Duodenal mucosa (tissue), 2 donors: ENCODE results near the gene EFNA2.

ENCODE experiments used
- H3K27ac ChIP-seq: one replicate; pipeline ENCODE4 v1.7.0; 2013; ENCODE audit warnings: low read depth, low read length
- H3K27me3 ChIP-seq, 2 donors: one replicate each; pipeline ENCODE4 v1.7.0; 2013; ENCODE audit warnings: low read length in 2 of 2, control low read depth in 1 of 2; ENCODE audit not compliant: insufficient read depth in 2 of 2, control insufficient read depth in 1 of 2
- H3K36me3 ChIP-seq, 2 donors: one replicate each; pipeline ENCODE4 v1.7.0; 2013; ENCODE audit warnings: low read length in 2 of 2, control low read depth in 1 of 2; ENCODE audit not compliant: insufficient read depth in 2 of 2, control insufficient read depth in 1 of 2
- H3K4me1 ChIP-seq, 2 donors: one replicate each; pipeline ENCODE4 v1.7.0; 2013; ENCODE audit warnings: low read length in 2 of 2, control low read depth in 1 of 2; ENCODE audit not compliant: insufficient read depth in 2 of 2, control insufficient read depth in 1 of 2
- H3K4me3 ChIP-seq, 2 donors: one replicate each; pipeline ENCODE4 v1.7.0; 2013; ENCODE audit warnings: low read length in 2 of 2, low read depth in 1 of 2
- H3K9ac ChIP-seq, 2 donors: one replicate each; pipeline ENCODE4 v1.7.0; 2013; ENCODE audit warnings: low read length in 2 of 2, low read depth in 1 of 2
- H3K9me3 ChIP-seq, 2 donors: one replicate each; pipeline ENCODE4 v1.7.0; 2013; ENCODE audit warnings: low read length in 2 of 2, control low read depth in 1 of 2; ENCODE audit not compliant: control insufficient read depth in 1 of 2

EFNA2 gene

GRCh38 chr19:1291761-1292418, 6.2 kb downstream of the EFNA2 start:
- H3K4me3 ChIP-seq = peak overlapping the region; percentile 32 to 56
- peaks cover 2 to 12% of the 10 kb centered on the region in 2 donors for H3K27me3 ChIP-seq
- no peaks in the 10 kb centered on the region for H3K9me3 ChIP-seq
- peaks cover 0 to 7% of the 10 kb centered on the region in 2 donors for H3K36me3 ChIP-seq
- H3K27ac ChIP-seq = peak overlapping the region; percentile 56
- H3K4me1 ChIP-seq = peaks cover 18 to 33% of the 10 kb centered on the region in 2 donors
- H3K9ac ChIP-seq = peak overlapping the region; percentile 38 to 61

DNA sequence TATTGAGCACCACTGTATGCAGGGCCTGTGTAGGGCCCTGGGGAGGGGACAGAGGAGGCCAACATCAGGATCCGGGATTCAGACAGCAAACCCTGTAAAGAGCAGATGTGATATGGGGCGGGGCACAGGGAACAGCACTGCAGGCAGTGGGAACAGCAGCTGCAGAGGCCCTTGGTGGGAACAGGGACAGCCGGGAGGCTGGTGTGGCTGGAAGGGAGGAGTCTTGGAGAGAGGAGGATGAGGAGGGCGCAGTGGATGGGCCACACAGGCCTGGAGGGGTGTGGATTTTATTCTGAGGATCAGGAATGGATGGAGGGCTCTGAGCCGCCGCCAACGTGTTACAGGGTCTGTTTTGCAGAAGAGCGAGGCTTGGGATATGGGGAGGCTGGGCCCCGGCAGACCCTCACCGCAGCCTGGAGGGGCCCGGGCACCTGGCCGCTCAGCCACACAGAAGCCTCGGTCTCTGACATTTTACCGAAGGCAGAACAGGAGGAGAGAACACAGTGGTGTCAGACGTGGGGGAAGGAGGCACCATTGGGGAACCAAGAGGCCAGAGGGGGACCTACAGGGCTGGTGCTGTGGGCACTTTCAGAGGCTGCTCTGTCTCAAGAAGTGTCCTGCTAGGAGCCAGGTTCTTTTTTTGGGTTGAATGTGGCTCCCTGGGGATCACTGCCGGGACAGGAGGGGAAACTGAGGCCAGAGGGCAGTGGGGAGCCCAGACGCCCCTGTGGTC, 6.9 kb downstream of the EFNA2 start:
- Histone ChIP-seq H3K4me3 (no peak overlapping the region), H3K9ac (peak overlapping the region; percentile 25 to 61), H3K27ac (no peak overlapping the region), H3K27me3 (peaks cover 2 to 9% of the 10 kb centered on the region in 2 donors), H3K36me3 (peaks cover 0 to 7% of the 10 kb centered on the region in 2 donors), H3K4me1 (peaks cover 17 to 33% of the 10 kb centered on the region in 2 donors), H3K9me3 (no peaks in the 10 kb centered on the region)

DNA sequence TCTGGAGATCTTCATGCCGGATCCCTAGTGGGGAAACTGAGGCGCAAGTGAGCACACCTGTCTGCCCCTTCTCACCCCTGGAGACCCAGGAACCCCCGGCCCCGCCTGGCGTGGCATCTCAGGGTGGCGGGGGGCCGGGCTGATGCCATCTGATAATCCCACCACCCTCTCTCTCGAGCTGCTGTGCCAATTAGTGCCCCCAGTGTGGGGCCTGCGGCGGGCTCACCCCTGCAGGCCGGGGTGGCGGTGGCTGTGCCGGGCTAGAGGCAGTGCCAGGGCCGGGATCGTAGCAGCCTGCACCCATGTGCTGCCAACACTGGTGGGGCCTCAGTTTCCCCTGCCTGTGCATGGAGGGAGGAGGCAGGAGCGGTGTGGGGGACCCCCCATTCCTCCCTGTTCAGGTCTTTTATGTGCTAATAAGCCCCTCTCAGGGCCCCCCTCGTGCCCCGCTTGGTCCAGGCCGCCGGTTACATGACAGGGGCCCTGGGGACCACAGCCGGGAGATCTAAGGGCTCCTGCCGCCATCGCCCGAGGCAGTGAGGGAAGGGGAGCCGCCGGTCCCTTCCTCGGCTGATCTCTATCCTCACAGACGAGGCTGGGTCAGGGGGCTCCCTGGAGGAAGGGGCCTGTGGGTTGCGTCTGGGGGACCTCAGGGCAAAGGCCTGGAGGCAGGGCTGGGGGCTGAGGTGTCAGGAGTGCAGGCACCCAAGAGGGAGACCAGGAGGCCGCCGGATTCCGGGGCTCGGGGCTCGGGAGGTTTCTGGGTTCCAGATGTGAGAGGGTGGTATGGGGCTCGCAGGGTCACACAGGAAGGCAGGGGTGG, 8.3 kb downstream of the EFNA2 start:
- Histone ChIP-seq H3K4me3 (no peak overlapping the region), H3K27me3 (peaks cover 2 to 5% of the 10 kb centered on the region in 2 donors), H3K9me3 (no peaks in the 10 kb centered on the region), H3K9ac (no peak overlapping the region), H3K4me1 (peaks cover 14 to 25% of the 10 kb centered on the region in 2 donors), H3K27ac (no peak overlapping the region), H3K36me3 (peaks cover 0 to 7% of the 10 kb centered on the region in 2 donors)

DNA sequence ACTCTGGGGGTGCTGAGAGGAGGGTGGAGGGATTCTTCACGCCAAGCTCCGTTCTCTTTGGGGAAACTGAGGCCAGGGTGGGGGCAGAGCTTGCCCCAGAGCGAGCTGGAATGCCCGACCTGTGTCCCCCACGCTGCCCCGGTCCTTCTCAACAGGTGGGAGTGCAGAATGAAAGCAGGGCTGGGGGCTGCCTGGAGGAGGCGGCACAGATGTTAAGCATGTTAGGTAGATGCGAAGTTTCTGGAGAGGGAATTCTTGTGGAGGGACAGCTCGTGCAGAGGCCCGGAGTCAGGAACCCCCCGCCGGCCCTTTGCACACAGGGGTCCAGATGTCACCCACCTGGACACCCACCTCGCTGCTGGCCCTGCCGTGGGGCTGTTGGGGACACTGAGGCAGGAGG, 9.0 kb downstream of the EFNA2 start:
- H3K27ac ChIP-seq = no peak overlapping the region
- H3K27me3 ChIP-seq = peaks cover 2 to 5% of the 10 kb centered on the region in 2 donors
- no peaks in the 10 kb centered on the region for H3K9me3 ChIP-seq
- H3K4me3 ChIP-seq = no peak overlapping the region
- H3K4me1 ChIP-seq = peaks cover 14 to 24% of the 10 kb centered on the region in 2 donors
- no peak overlapping the region for H3K9ac ChIP-seq
- H3K36me3 ChIP-seq = peaks cover 0 to 7% of the 10 kb centered on the region in 2 donors

DNA sequence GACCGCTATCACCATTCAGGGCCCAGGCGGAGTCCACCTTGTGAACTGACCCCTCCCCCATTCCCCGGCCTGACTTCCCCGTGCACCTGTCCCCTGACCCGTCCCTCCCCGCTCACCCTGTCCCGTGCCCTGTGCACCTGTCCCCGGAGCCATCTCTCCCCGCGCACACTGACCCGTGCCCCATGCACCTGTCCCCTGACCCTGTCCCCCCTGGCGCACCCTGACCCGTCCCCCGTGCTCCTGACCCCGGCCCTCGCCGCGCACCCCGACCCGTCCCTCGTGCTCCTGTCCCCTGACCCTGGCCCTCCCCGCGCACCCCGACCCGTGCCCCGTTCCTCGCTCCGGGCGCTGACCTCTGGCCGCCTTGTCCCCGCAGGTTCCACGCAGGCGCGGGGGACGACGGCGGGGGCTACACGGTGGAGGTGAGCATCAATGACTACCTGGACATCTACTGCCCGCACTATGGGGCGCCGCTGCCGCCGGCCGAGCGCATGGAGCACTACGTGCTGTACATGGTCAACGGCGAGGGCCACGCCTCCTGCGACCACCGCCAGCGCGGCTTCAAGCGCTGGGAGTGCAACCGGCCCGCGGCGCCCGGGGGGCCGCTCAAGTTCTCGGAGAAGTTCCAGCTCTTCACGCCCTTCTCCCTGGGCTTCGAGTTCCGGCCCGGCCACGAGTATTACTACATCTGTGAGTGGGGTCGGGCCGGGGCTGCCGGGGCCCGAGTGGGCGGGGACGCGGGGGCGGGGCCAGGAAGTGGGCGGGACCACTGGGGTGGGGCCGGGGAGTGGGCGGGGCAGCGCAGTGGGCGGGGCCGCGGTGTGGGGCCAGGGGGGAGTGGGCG, 9.7 kb downstream of the EFNA2 start:
- Histone ChIP-seq H3K9me3 (no peaks in the 10 kb centered on the region), H3K9ac (no peak overlapping the region), H3K27ac (no peak overlapping the region), H3K27me3 (peaks cover 2 to 5% of the 10 kb centered on the region in 2 donors), H3K36me3 (peaks cover 0 to 7% of the 10 kb centered on the region in 2 donors), H3K4me3 (no peak overlapping the region), H3K4me1 (peaks cover 14 to 21% of the 10 kb centered on the region in 2 donors)

DNA sequence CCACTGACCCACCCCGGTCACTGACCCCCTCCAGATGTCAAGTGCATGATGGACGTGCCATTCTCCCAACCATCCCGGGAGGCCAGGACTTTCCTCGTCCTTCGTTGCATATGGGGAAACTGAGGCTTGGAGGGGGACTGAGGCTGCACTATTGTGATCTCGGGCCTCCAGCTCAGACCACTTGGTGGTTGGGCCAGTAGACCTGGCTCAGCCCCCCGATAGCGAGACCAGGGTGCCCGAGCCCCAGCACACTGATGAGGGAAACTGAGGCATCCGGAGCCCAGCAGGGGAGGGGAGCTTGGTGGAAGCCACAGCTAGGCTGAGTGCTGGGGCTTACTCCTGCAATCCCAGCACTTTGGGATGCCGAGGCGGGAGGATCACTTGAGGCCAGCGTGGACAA, 10.4 kb downstream of the EFNA2 start:
- H3K4me3 ChIP-seq = no peak overlapping the region
- no peak overlapping the region for H3K9ac ChIP-seq
- no peak overlapping the region for H3K27ac ChIP-seq
- peaks cover 2 to 5% of the 10 kb centered on the region in 2 donors for H3K27me3 ChIP-seq
- peaks cover 13 to 14% of the 10 kb centered on the region in 2 donors for H3K4me1 ChIP-seq
- no peaks in the 10 kb centered on the region for H3K9me3 ChIP-seq
- H3K36me3 ChIP-seq = peaks cover 0 to 10% of the 10 kb centered on the region in 2 donors

DNA sequence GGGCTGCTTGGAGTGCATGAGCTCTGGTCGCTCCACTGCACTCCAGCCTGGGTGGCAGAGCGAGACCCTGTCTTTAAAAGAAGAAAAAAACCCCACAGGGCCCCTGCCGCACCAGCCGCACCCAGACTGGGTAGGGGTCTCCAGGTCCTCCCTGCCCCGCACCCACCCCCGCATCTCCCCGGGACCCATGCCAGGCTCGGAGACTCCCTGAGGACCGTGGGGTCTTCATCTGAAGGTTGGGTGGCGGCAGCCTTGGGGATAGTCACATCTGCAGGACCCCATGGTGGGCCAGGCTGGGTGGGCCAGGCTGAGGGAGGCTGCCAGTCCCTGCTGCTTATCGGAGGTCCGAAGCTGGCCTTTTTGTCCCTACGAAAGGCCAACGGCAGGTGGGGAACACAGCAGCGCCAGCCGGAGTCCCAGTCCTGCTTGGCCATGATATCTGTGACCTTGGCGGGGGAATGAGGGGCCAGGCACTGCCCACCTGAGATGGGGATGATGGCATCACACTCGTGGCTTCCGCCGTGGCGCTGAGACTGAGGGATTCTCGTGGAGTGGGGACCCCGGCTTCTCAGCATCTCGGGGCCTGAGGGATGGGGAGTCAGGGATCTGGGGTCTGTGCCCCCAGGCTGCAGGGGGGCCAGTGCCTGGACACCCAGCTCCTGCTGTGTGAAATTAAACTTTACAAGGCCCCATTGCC, 11.1 kb downstream of the EFNA2 start:
- Histone ChIP-seq H3K9me3 (no peaks in the 10 kb centered on the region), H3K27ac (no peak overlapping the region), H3K9ac (no peak overlapping the region), H3K27me3 (peaks cover 2 to 5% of the 10 kb centered on the region in 2 donors), H3K4me3 (no peak overlapping the region), H3K36me3 (peaks cover 0 to 10% of the 10 kb centered on the region in 2 donors), H3K4me1 (peaks cover 7 to 8% of the 10 kb centered on the region in 2 donors)

DNA sequence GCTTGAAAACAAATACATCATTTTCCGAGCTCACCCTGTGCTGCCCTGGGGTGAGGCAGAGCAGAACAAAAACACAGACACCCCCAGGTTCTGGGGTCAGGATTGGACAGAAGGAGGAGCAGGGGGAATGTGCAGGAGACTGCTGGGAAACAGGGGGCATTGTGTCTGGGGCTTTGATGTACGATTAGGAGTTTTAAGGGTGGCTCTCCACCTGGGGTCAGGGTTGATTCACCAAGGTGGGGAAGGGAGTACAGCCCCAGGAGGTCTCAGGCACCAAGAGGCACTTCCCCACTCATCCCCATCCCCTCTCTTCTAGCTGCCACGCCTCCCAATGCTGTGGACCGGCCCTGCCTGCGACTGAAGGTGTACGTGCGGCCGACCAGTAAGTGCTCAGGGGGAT, 12.6 kb downstream of the EFNA2 start:
- Histone ChIP-seq H3K9ac (no peak overlapping the region), H3K27ac (no peak overlapping the region), H3K27me3 (peaks cover 0 to 5% of the 10 kb centered on the region in 2 donors), H3K4me1 (no peaks in the 10 kb centered on the region), H3K4me3 (no peak overlapping the region), H3K9me3 (no peaks in the 10 kb centered on the region), H3K36me3 (peaks cover 0 to 10% of the 10 kb centered on the region in 2 donors)

DNA sequence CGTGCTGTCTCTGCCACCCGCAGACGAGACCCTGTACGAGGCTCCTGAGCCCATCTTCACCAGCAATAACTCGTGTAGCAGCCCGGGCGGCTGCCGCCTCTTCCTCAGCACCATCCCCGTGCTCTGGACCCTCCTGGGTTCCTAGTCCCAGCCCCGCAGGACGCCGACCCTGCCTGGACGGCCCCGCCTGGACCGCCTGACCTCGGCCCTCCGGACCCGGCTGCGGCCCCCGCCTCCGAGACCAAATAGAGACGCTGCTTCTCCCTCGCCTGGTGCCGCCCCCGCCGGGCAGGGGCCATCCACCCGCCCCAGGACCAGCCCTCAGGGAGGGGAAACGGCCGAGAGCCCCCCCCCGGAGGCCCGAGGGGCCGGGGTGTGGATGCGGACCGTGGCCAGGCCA, 14.1 kb downstream of the EFNA2 start:
- Histone ChIP-seq H3K4me1 (peaks cover 0 to 7% of the 10 kb centered on the region in 2 donors), H3K9ac (no peak overlapping the region), H3K36me3 (peaks cover 0 to 10% of the 10 kb centered on the region in 2 donors), H3K27me3 (peaks cover 0 to 2% of the 10 kb centered on the region in 2 donors), H3K4me3 (no peak overlapping the region), H3K9me3 (no peaks in the 10 kb centered on the region), H3K27ac (no peak overlapping the region)
